Stimulated activated CD4-positive, alpha-beta T cell treated with anti-CD3 and anti-CD28 coated beads, Interleukin-15, amount 100 ng/mL, for 24 hours (primary cell): ENCODE measurements around the gene RALGPS1.

Experiments used
- DNase-seq: peaks from one replicate; pipeline ENCODE4 v3.0.0-alpha.2; 2020

Gene RALGPS1

DNA sequence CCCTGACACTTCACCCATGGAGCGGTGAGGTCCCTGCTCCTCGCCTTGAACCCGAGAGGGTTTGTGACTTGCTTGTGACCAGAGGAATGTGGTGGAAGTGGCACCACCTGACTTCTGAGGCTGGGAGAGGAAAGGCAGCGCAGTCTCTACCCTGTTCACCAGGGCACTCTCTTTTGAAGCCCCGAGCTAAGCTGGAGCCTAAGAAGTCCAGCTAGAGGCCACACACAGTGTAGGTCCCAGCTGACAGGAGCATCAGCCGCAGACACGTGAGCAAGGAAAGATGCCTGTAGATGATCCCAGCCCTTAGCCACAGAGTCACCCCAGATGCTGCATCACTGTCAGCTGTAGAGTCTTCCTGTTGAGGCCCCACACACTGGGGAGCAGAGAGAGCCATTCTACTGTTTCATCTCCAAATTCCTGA lies 209.5 kb downstream of the RALGPS1 start:
- no peak for DNase-seq

GRCh38 chr9:127124792-127125191 lies 210.2 kb downstream of the RALGPS1 start:
- no peak for DNase-seq

GRCh38 chr9:127126971-127127370 lies 212.4 kb downstream of the RALGPS1 start:
- no peak for DNase-seq

GRCh38 chr9:127128341-127129072 lies 213.9 kb downstream of the RALGPS1 start:
- no peak for DNase-seq

- DNase-seq: no peak
Observed at GRCh38 chr9:127129073-127129717, 214.6 kb downstream of the RALGPS1 start.

GRCh38 chr9:127129718-127130085 lies 215.1 kb downstream of the RALGPS1 start:
- no peak for DNase-seq

DNA sequence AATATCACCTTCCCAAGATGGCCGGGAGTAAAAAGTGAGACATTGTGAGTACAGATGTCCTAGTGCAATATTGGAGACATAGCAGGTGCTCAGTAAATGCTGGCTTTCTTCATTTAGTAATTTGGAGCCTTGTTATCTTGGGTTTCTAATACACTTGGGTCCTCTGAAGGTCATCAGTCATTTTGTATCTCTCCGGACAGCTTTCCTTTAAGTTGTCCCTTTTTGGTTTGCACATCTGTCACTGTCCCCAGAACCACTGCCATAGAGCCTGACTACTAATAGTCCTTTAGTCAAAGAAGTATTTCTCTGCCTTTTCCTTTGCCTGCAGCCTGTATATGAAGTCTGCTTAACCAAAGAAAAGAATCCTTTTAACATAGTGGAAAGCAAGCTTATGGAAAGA lies 215.7 kb downstream of the RALGPS1 start:
- DNase-seq: no peak

DNA sequence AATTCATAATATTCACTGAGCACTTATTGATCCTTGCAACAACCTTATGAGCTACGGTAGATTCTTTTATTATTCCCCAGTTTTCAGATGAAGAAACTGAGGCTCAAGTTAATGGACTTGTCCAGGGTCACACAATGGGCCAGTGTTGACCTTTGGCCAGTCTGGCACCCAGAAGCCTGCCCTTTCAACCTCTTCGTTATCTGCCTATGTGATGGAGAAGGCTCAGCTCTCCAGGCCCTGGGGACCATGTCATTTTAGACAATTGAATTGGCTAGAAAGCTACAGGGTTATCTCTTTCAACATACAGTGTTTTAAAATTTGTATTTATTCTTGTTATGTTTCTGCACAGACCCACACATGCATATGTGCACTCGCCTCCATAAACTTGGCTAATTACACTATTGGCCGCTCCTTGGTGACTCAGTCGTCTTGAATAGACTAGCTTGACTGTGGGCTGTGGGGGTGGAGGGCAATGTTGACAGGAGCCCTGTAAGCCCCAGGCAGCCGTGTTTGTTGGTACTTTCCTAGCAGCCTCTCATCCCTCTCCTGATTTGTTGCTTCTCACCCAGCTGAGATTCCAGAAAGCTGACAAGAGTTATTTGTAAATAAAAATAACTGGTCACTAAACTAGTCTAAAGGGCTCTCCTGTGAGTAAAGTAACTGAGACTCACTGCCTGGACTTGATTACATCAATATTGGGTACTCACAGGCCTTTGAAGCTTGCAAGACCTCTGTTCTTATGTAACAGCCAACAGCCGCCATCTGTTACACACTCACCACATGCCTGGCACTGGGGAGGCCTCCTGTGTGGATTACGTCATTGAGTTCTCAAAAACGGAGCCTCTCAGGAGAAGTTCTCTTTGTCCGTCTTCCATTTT lies 216.3 kb downstream of the RALGPS1 start:
- no peak for DNase-seq

DNA sequence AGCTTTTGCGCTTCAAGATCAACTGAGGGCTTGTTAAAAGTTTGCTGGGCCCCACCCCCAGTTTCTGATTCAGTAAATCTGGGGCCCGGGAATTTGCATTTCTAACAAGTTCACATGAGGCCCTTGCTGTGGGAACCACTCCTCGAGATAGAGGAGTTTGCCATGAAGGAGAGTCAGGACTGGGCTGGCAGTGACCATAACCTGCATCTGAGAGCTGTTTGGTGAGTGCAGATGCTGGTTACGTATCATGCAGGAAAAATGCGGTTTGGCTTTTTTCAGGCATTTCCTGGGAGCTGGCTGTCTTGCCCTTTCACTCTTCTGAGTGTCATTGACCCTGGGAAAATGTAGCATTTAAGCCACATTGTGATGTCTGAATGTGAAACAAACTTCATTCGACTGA lies 217.3 kb downstream of the RALGPS1 start:
- no peak for DNase-seq

- DNase-seq: no peak
Observed at GRCh38 chr9:127132375-127132774, 217.8 kb downstream of the RALGPS1 start.

DNA sequence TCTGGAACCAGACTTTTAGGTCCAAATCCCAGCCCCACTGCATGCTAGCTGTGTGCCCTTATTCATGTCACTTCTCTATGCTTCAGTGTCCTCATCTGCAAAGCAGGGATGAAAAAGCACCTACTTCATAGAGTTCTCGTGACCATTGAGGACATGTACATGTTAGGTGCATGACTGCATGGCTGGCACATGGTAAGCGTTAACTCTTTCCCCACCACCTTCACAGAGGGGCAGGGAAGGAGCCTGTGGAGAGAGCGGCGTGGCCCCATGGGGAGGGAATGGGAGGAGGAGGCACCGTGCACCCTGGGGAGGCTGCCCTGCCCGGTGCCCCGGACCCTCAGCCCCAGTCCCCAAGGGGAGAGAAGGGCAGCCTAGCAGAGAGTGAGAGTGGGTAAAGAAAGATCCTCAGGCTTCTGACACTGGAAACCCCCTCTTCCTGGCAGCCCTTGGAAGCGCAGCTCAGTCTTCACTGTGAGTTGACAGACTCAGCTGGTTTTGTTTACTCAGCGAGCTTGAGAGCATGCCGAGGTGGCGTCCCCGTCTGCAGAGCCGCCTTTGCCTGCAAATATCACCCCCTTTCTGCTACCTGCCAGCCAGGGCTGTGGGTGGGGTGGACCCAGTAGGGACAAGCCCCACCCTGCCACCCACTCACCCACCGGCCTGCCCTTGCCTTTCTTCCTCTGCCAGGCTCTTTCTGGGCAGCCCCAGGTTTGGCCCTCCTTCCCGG lies 218.5 kb downstream of the RALGPS1 start:
- DNase-seq: no peak

DNA sequence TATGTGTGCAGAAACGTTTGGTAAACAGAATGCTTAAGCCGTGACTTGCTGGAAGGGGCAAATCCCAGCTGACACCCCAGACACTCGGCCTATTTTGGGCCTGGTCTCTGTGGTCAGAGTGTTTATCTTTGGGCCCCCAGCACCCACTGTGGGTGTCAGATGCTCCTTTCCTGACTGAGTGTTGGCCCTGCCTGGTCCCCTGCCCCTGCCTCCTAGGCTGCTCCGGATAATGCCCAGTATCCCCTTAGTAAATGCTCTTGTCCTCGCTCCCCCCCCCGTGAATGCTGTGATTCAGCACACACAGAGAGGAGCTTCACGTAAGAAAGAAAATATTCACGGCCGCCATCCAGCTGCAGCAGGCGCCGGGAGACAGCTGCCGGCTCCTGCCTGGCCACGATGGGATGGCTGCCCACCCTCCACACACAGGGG lies 219.2 kb downstream of the RALGPS1 start:
- no peak for DNase-seq

GRCh38 chr9:127135056-127135745 lies 220.6 kb downstream of the RALGPS1 start:
- no peak for DNase-seq

GRCh38 chr9:127136081-127136879 lies 221.7 kb downstream of the RALGPS1 start:
- no peak for DNase-seq

DNA sequence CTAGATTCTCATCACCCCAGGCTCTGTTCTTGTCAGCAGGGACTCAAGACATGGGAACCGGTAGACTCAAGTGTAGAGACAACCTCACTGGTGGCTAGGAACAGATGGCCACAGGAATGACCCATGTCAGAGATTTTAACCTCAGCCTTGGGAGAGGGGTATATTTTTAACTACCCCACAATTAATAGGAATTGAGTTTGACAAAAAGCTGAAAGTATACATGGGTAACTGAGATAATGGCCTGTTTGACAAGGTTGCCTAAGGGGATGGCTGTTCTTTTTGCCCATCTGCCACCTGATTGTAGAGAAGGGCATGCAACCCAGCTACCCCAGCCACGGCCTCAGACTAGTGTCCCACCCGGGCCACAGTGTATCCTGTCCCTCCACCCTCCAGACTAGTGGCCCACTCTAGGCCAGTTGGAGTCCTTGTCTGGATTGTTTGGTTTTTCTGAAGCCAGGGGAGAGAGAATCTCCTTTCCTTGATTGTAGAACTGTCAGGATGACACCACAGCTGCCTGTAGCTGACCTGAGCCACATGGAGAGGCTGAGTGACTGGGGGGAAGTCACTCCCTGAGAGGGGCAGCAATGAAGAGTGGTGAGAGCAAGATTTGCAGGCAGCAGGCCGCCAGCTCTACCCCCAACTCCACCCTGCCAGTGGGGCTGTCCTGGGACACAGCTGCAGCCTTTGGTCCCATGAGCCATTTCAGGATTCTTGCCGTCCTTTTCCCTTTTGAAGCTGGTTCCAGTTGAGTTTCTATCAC lies 222.5 kb downstream of the RALGPS1 start:
- DNase-seq: no peak

DNA sequence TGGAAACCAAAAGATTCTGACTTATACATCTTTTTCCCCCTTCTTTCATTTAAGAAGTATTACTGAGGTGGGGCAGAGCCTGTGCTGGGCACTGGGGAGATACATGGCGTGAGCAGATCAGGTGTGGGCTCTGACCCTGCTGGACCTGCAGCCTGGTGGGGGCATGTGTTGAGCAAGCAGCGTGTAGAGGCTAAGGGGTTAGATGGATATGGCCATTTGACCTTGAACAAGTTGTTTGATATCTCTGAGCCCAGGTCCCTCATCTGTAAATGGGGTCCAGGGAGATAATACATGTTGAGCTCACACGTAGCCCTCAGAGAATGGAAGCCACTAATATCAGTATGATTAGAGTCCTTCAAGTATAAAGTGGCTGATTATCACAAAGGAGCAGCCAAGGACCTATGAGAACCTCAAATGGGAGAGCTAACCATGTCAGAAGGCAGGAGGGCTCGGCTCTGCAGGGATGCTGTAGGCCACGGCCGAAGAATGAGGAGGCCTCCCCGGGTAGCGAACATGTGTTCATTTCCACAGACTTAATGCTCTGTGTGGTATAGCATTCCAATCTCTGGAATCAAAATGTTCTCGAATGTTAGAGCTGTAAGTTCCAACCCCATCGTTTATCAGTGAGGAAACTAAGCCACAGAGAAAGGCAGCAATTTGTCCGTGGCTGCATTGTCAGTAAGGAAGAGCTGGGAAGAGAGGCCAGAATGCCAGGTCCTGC lies 223.2 kb downstream of the RALGPS1 start:
- DNase-seq: no peak

DNA sequence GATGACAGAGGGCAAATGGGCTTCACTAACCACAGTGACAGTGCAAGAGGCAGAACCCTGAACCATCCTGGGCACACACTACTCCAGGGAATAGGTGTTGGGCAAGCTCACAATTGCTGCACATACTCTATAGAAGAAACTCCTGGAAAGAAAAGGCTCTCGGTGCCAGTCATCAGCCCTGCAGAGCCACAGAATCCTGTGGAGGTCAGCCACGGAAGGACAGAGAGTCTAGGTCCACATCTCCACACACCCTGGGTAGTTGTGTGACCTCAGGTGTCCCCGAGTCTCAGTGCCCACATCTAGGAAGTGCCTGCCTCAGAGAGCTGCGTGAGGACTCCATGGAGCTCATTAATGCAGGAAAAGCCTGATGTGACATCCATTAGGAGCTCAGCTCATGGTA lies 223.9 kb downstream of the RALGPS1 start:
- no peak for DNase-seq

GRCh38 chr9:127139071-127139731 lies 224.6 kb downstream of the RALGPS1 start:
- no peak for DNase-seq

GRCh38 chr9:127139775-127140174 lies 225.2 kb downstream of the RALGPS1 start:
- DNase-seq: no peak
